ENCODE results near the gene TULP3. TPM values are rescaled to one million over a fixed set of nuclear protein-coding genes. Genes with fewer than 3 reads are reported as not detected.
A peak's percentile ranks its signal among the peaks of the same experiment; 100 is the strongest.

The TULP3 gene
- total RNA-seq (2021) (39.0 and 54.6 TPM in 2 replicates), Bru-seq, nascent RNA (percentile 85 among the genes with signal in this experiment), BruChase-seq, experiment 1, labeled RNA remaining after a 2-hour chase (percentile 88 among the genes with signal in this experiment), BruChase-seq, experiment 2, labeled RNA remaining after a 6-hour chase (percentile 83 among the genes with signal in this experiment)
- long read RNA-seq, transcript TULP3-202 (11 exons, 3,076 nt) = major isoform, 48 of 72 reads
- long read RNA-seq, partial matches to known transcripts = 5 of 72 reads
- long read RNA-seq, other reads (novel, unspliced or antisense) = 19 of 72 reads

- ChIA-PET CTCF (interaction anchor here (0.8 kb wide), 1 partner anchor 54 kb away, joined by 6 read pairs; no protein-coding TSS in a partner anchor), POLR2A (ENCODE audit: unreplicated experiment) (interaction anchor here (0.6 to 0.8 kb wide), 3 partner anchors 23 to 278 kb away, joined by 3 to 4 read pairs (median 3); no protein-coding TSS in a partner anchor)
- H3K36me3 ChIP-seq (ENCODE audit: low read depth) = no peaks in the 10 kb centered on the region
- no TSS peak for BruUV-seq (replicated peaks)
- peaks cover 40% of the 10 kb centered on the region for H3F3A ChIP-seq (ENCODE audit: insufficient read depth, low read depth)
- H3K79me2 ChIP-seq (ENCODE audit: low read depth) = peaks cover 29% of the 10 kb centered on the region
- peak; percentile 93 to 99 for DNase-seq
- no peaks in the 10 kb centered on the region for H3K9me3 ChIP-seq (ENCODE audit: insufficient read depth, low read depth)
- H2AFZ ChIP-seq = peak within 1 kb of the TSS; percentile 92
- no peak for TF ChIP-seq CTCF (conservative IDR thresholded peaks at IDR 0.05)
- no peak for TF ChIP-seq EZH2 (IDR thresholded peaks at IDR 0.05; ENCODE audit: low read depth)
- peak within 1 kb of the TSS; percentile 80 for H3K4me3 ChIP-seq
- intact Hi-C loops (cut with micrococcal nuclease; ENCODE audit: unreplicated experiment) = loop anchor here (1.0 to 2.0 kb wide), 2 partner anchors 13 to 68 kb away; partner anchors contain the start of genes FOXM1, RHNO1 and TEAD4
- H3K27ac ChIP-seq = peak within 1 kb of the TSS; percentile 74
- no peaks in the 10 kb centered on the region for H3K27me3 ChIP-seq (ENCODE audit: insufficient read depth, low read depth)
- H3K4me1 ChIP-seq (replicated peaks; ENCODE audit: insufficient read depth) = peaks cover 35% of the 10 kb centered on the region
- no peaks in the 10 kb centered on the region for H3K9me2 ChIP-seq (ENCODE audit: insufficient read depth)
- peak within 1 kb of the TSS; percentile 85 for H3K4me2 ChIP-seq
- no peaks in the 10 kb centered on the region for H4K20me1 ChIP-seq (ENCODE audit: insufficient read depth)
These were observed at the start of gene TULP3 for GRCh38 chr12:2890388-2891239. TSS of gene TULP3 (plus strand) at chr12:2890891. CDS start at chr12:2890948, 57 bp downstream.

DNA sequence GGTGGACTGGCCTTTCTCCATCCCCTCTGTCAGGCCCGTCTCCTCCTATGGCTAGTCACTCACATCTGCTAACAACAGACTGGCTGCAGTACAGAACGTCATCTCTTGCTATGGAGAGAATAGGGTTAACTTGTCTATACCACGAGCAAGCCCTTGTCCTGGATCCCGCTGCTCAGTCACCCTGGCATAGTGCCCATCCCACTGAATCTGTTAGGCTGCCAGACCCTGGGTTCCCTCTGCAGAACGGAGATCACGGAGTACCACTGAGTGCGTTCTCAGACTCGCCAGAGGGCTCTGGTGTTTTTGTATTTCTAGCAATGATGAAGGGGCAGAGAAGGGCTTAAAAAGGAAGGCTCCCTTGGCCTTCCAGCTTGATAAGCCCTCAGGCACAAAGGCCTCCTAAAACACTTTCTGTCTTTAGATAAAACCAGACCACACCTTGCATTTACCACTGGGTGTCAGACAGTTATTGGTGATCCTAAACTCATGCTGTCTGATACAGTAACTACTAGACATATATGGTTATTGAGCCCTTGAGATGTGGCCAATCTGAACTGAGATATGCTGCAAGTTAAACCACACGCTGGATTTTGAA, 49.5 kb upstream of the TULP3 start:
- Histone ChIP-seq H3K27ac (no peak overlapping the region), H3F3A (ENCODE audit: insufficient read depth, low read depth) (peaks cover 1% of the 10 kb centered on the region; the same call in 1 of the 2 replicates), H3K79me2 (ENCODE audit: low read depth) (no peaks in the 10 kb centered on the region), H4K20me1 (ENCODE audit: insufficient read depth) (no peaks in the 10 kb centered on the region), H3K4me3 (no peak overlapping the region), H3K36me3 (ENCODE audit: low read depth) (no peaks in the 10 kb centered on the region), H3K27me3 (ENCODE audit: insufficient read depth, low read depth) (no peaks in the 10 kb centered on the region), H2AFZ (no peak overlapping the region), H3K4me2 (no peak overlapping the region), H3K9me2 (ENCODE audit: insufficient read depth) (no peaks in the 10 kb centered on the region), H3K9me3 (ENCODE audit: insufficient read depth, low read depth) (no peaks in the 10 kb centered on the region), H3K4me1 (replicated peaks; ENCODE audit: insufficient read depth) (no peaks in the 10 kb centered on the region)
- no peak for TF ChIP-seq EZH2 (IDR thresholded peaks at IDR 0.05; ENCODE audit: low read depth)
- no peak for TF ChIP-seq CTCF (conservative IDR thresholded peaks at IDR 0.05)
- CTCF ChIA-PET = no interaction called here
- POLR2A ChIA-PET (ENCODE audit: unreplicated experiment) = no interaction called here
- intact Hi-C loops (cut with micrococcal nuclease; ENCODE audit: unreplicated experiment) = no loop called here
- no peak for DNase-seq
- no TSS peak for BruUV-seq (replicated peaks)

DNA sequence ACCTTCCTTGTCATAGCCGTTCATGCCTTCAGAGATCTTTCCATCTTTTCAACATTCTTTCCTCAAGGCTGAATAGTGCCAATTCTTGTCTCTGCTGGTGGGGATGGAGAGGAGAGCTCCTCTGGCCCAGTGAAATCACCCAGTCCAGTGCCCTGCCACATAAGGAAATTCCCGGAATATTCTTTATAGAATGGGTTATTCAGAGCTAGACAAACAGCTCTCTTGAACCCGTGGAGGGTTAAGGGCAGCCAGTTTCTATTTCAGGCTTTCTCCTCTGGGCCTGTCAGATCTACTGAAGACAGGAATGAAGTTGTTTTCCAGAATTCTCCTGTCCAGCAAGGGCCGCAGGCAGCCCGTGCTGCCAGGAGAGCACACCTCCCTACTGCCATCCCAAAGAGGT, 47.7 kb upstream of the TULP3 start:
- H2AFZ ChIP-seq = no peak overlapping the region
- H3F3A ChIP-seq (ENCODE audit: insufficient read depth, low read depth) = no peaks in the 10 kb centered on the region; the same call in 1 of the 2 replicates
- no peaks in the 10 kb centered on the region for H4K20me1 ChIP-seq (ENCODE audit: insufficient read depth)
- H3K27me3 ChIP-seq (ENCODE audit: insufficient read depth, low read depth) = no peaks in the 10 kb centered on the region
- H3K27ac ChIP-seq = no peak overlapping the region
- no peaks in the 10 kb centered on the region for H3K9me2 ChIP-seq (ENCODE audit: insufficient read depth)
- POLR2A ChIA-PET (ENCODE audit: unreplicated experiment) = no interaction called here
- no peaks in the 10 kb centered on the region for H3K36me3 ChIP-seq (ENCODE audit: low read depth)
- H3K4me2 ChIP-seq = no peak overlapping the region
- intact Hi-C loops (cut with micrococcal nuclease; ENCODE audit: unreplicated experiment) = no loop called here
- BruUV-seq (replicated peaks) = no TSS peak
- no peak for TF ChIP-seq EZH2 (IDR thresholded peaks at IDR 0.05; ENCODE audit: low read depth)
- TF ChIP-seq CTCF (conservative IDR thresholded peaks at IDR 0.05) = no peak
- H3K4me3 ChIP-seq = no peak overlapping the region
- no peaks in the 10 kb centered on the region for H3K79me2 ChIP-seq (ENCODE audit: low read depth)
- no peaks in the 10 kb centered on the region for H3K4me1 ChIP-seq (replicated peaks; ENCODE audit: insufficient read depth)
- no peaks in the 10 kb centered on the region for H3K9me3 ChIP-seq (ENCODE audit: insufficient read depth, low read depth)
- CTCF ChIA-PET = interaction anchor here (1.5 kb wide), 1 partner anchor 11 kb away, joined by 4 read pairs; no protein-coding TSS in a partner anchor
- no peak for DNase-seq

Data from PC-9 (cell line).